HuH-7.5 (cell line): ENCODE data around the gene LST1.

Experiments
- DNase-seq: peaks from one replicate; pipeline ENCODE4 v3.0.0; 2011; ENCODE audit warnings: low spot score

The LST1 gene

GRCh38 chr6:31559958-31560696 is 25.9 kb upstream of the LST1 start:
- DNase-seq, result no peak

GRCh38 chr6:31560697-31561058 is 25.4 kb upstream of the LST1 start:
- no peak for DNase-seq

GRCh38 chr6:31567531-31568370 is 18.3 kb upstream of the LST1 start:
- DNase-seq, result no peak

- no peak for DNase-seq
Measured at GRCh38 chr6:31568537-31568961, 17.5 kb upstream of the LST1 start.

- DNase-seq, result no peak
Measured at GRCh38 chr6:31569861-31570536, 16.1 kb upstream of the LST1 start.

- DNase-seq, result no peak
Measured at GRCh38 chr6:31572041-31572911, 13.8 kb upstream of the LST1 start, which contains the start of gene LTA. TSS of gene LTA (plus strand) at chr6:31572289. CDS start at chr6:31572743, 454 bp downstream.

- no peak for DNase-seq
Measured at GRCh38 chr6:31573239-31574105, 12.6 kb upstream of the LST1 start.

GRCh38 chr6:31574106-31575061 is 11.7 kb upstream of the LST1 start:
- DNase-seq, result no peak

GRCh38 chr6:31575335-31575901 is 10.7 kb upstream of the LST1 start, which contains the start of gene TNF:
TSS of gene TNF (plus strand) at chr6:31575565. CDS start at chr6:31575742, 177 bp downstream.
- no peak for DNase-seq

- DNase-seq, result no peak
Measured at GRCh38 chr6:31575952-31576685, 10.0 kb upstream of the LST1 start.

GRCh38 chr6:31576897-31577578 is 9.0 kb upstream of the LST1 start:
- no peak for DNase-seq

- DNase-seq, result no peak
Measured at GRCh38 chr6:31577579-31577966, 8.5 kb upstream of the LST1 start.

GRCh38 chr6:31578184-31579118 is 7.6 kb upstream of the LST1 start:
- DNase-seq, result no peak

GRCh38 chr6:31579119-31579505 is 7.0 kb upstream of the LST1 start:
- no peak for DNase-seq

- no peak for DNase-seq
Measured at GRCh38 chr6:31579546-31580437, 6.3 kb upstream of the LST1 start.

GRCh38 chr6:31580438-31580740 is 5.7 kb upstream of the LST1 start:
- DNase-seq, result no peak
